Karpas-422 (cell line): ENCODE measurements around the gene RAI1. TPM values are rescaled to one million over a fixed set of nuclear protein-coding genes. Genes with fewer than 3 reads are reported as not detected.
A peak's percentile ranks its signal among the peaks of the same experiment; 100 is the strongest.

Experiments used
- DNase-seq: peaks from one replicate; pipeline ENCODE4 v3.0.0-alpha.2; 2015
- H2AFZ ChIP-seq: fragments of 200-600 bp; sonication (generic); 2 replicates; pipeline ENCODE4 v1.6.1; 2014; ENCODE audit warnings: antibody characterized with exemption, low read length, mixed read lengths
- H3K27ac ChIP-seq: fragments of 200-600 bp; sonication (generic); 2 replicates; pipeline ENCODE4 v1.5.1; 2014; ENCODE audit warnings: mild to moderate bottlenecking, low read length, moderate library complexity
- H3K27me3 ChIP-seq: fragments of 200-600 bp; sonication (generic); 2 replicates; pipeline ENCODE4 v1.6.1; 2014; ENCODE audit warnings: low read length, mixed read lengths
- H3K36me3 ChIP-seq: fragments of 200-600 bp; sonication (generic); 2 replicates; pipeline ENCODE4 v1.6.1; 2014; ENCODE audit warnings: low read length, mixed read lengths; ENCODE audit not compliant: insufficient read depth
- H3K4me1 ChIP-seq: fragments of 200-600 bp; sonication (generic); 2 replicates; pipeline ENCODE4 v1.6.1; 2014; ENCODE audit warnings: mild to moderate bottlenecking, low read length, mixed read lengths
- H3K4me2 ChIP-seq: fragments of 200-600 bp; sonication (generic); 2 replicates; pipeline ENCODE4 v1.6.1; 2014; ENCODE audit warnings: low read length, low read depth, mild to moderate bottlenecking; ENCODE audit not compliant: poor library complexity, severe bottlenecking
- H3K4me3 ChIP-seq: fragments of 200-600 bp; sonication (generic); 2 replicates; pipeline ENCODE4 v1.5.1; 2014; ENCODE audit warnings: mild to moderate bottlenecking, antibody characterized with exemption, low read length, mixed read lengths
- H3K79me2 ChIP-seq: fragments of 200-600 bp; sonication (generic); 2 replicates; pipeline ENCODE4 v1.6.1; 2014; ENCODE audit warnings: mild to moderate bottlenecking, low read length, mixed read lengths
- H3K9ac ChIP-seq: fragments of 200-600 bp; sonication (generic); 2 replicates; pipeline ENCODE4 v1.6.0; 2014; ENCODE audit warnings: low read length
- H3K9me2 ChIP-seq: fragments of 200-600 bp; sonication (generic), shearing (Covaris generic); replicated peaks from 2 replicates; pipeline ENCODE4 v1.6.0; 2014; ENCODE audit warnings: mild to moderate bottlenecking, low read length, moderate library complexity; ENCODE audit not compliant: insufficient read depth
- H3K9me3 ChIP-seq: fragments of 300-700, 200-600 bp; sonication (generic); 2 replicates; pipeline ENCODE4 v1.6.1; 2014; ENCODE audit warnings: low read length, mixed read lengths
- H4K20me1 ChIP-seq: fragments of 200-600 bp; sonication (generic); 2 replicates; pipeline ENCODE4 v1.6.1; 2014; ENCODE audit warnings: mild to moderate bottlenecking, antibody characterized with exemption, low read length, low read depth; ENCODE audit not compliant: insufficient read depth
- total RNA-seq: library from RNA; depleted of rRNA; stranded (reverse); fragments of >200 nt; shearing (Covaris generic); gene quantifications from 2 replicates; pipeline ENCODE4 v1.2.3, GENCODE V29; 2014; ENCODE audit warnings: low replicate concordance

Gene RAI1
- total RNA-seq, 1 experiment from 2014 or later: 18.2 TPM

DNA sequence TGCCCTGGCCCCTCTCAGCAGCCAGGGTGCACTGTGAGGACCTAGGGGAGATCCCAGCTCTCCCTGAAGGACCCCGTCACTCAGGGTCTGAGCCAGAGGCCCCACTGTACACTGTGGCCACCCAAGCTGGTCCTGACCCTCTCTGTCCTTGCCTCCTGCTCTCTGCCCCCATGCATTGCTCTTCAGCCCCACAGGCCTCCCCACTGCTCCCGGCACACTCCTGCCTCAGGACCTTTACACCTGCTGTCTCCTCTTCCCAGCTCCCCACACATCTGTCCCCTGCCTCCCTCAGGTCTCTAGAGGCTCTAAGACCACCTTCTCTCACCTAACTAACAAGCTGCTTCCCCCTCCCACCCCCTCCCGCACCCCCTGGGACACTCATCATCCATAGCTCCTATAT is 12.9 kb upstream of the RAI1 start:
- no peaks in the 10 kb centered on the region for H3K9me3 ChIP-seq
- peaks cover 15% of the 10 kb centered on the region for H3K4me1 ChIP-seq
- H3K9me2 ChIP-seq: no peaks in the 10 kb centered on the region
- no peak overlapping the region for H3K9ac ChIP-seq
- no peaks in the 10 kb centered on the region for H3K36me3 ChIP-seq
- no peaks in the 10 kb centered on the region for H3K27me3 ChIP-seq
- H3K4me2 ChIP-seq: no peak overlapping the region
- H3K79me2 ChIP-seq: no peaks in the 10 kb centered on the region
- no peak overlapping the region for H2AFZ ChIP-seq
- DNase-seq: no peak
- H3K27ac ChIP-seq: no peak overlapping the region
- no peaks in the 10 kb centered on the region for H4K20me1 ChIP-seq
- no peak overlapping the region for H3K4me3 ChIP-seq

- Histone ChIP-seq H3K4me2 (no peak overlapping the region), H3K9ac (no peak overlapping the region), H3K4me3 (no peak overlapping the region), H3K27me3 (no peaks in the 10 kb centered on the region), H3K36me3 (no peaks in the 10 kb centered on the region), H3K79me2 (no peaks in the 10 kb centered on the region), H4K20me1 (no peaks in the 10 kb centered on the region), H3K27ac (no peak overlapping the region), H3K9me2 (no peaks in the 10 kb centered on the region), H2AFZ (no peak overlapping the region), H3K9me3 (no peaks in the 10 kb centered on the region), H3K4me1 (peaks cover 11% of the 10 kb centered on the region)
- no peak for DNase-seq
These were observed 12.3 kb upstream of the RAI1 start for GRCh38 chr17:17668775-17669579.

- no peaks in the 10 kb centered on the region for H4K20me1 ChIP-seq
- H3K4me2 ChIP-seq: no peak overlapping the region
- no peak overlapping the region for H2AFZ ChIP-seq
- H3K27me3 ChIP-seq: no peaks in the 10 kb centered on the region
- H3K9ac ChIP-seq: no peak overlapping the region
- no peak overlapping the region for H3K4me3 ChIP-seq
- no peak for DNase-seq
- no peak overlapping the region for H3K27ac ChIP-seq
- no peaks in the 10 kb centered on the region for H3K79me2 ChIP-seq
- H3K36me3 ChIP-seq: no peaks in the 10 kb centered on the region
- H3K9me3 ChIP-seq: no peaks in the 10 kb centered on the region
- H3K4me1 ChIP-seq: peaks cover 11% of the 10 kb centered on the region
- no peaks in the 10 kb centered on the region for H3K9me2 ChIP-seq
These were observed 11.6 kb upstream of the RAI1 start for GRCh38 chr17:17669580-17670235.

DNA sequence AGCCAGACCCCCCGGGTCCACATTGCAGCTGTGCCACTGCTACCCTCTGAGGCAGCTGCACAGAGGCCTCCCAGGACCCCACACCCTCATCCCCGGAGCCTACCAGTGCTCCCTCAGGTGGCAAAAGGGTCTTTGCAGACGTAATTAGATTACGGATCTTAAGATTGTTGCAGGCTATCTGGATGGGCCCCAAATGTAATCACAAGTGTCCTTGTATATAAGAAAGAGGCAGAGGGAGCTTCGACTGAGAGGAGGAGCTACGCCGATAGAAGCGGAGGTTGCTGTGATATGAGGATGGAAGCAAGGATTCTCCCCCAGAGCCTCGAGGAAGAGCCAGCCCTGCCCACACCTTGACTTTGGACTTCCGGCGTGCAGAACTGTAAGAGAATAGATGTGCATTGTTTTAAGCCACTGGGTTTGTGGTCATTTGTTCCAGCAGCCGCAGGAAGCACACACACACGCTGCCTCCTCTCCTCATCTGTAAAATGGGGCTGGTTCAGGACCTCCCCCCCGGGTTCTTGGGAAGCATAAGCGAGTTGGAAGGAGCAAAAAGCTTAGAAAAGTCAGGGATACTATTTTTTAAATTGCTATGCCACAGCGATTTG is 10.5 kb upstream of the RAI1 start:
- no peaks in the 10 kb centered on the region for H3K27me3 ChIP-seq
- H2AFZ ChIP-seq: no peak overlapping the region
- H3K36me3 ChIP-seq: no peaks in the 10 kb centered on the region
- no peak overlapping the region for H3K27ac ChIP-seq
- H3K4me3 ChIP-seq: no peak overlapping the region
- H3K9me3 ChIP-seq: no peaks in the 10 kb centered on the region
- H3K79me2 ChIP-seq: no peaks in the 10 kb centered on the region
- no peaks in the 10 kb centered on the region for H3K9me2 ChIP-seq
- no peak overlapping the region for H3K9ac ChIP-seq
- H4K20me1 ChIP-seq: no peaks in the 10 kb centered on the region
- H3K4me2 ChIP-seq: no peak overlapping the region
- DNase-seq: no peak
- peaks cover 11% of the 10 kb centered on the region for H3K4me1 ChIP-seq

DNA sequence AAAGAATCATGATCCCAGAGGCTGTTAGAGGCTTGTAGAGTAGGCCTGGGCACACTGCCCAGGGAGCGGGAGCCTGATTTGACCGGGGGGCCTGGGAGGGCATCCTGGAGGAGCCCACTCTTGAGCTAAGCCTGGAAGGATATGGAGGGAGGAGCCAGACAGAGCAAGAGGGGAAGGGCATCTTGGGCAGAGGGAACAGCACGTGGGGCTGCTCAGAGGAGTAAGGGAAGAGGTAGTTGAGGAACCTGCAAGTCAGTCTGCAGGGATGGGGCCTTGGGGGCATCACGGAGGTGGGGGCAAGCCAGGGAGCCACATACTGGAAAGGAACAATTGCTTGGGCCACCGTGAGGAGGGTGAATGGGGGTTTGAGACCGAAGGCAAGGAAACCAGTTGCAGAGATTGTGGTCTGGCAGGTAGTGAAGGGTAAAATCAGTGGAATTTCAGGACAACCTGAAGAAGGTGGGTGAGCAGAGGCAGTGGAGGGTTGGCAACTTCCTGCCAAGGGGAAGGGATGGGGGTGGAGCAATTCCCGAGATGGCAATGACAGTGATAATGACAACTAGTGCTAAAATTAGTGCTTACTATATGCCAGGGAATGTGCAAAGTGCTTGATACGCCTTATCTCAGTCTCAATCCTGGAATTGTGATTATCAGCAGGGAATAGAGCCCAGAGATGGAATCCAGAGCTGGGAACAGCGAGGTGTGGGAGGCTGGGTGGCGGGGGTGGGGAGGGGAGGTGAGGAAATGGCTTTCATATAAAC is 9.7 kb upstream of the RAI1 start:
- peaks cover 17% of the 10 kb centered on the region for H3K4me1 ChIP-seq
- no peaks in the 10 kb centered on the region for H3K9me2 ChIP-seq
- H3K27ac ChIP-seq: no peak overlapping the region
- H3K4me3 ChIP-seq: no peak overlapping the region
- no peak overlapping the region for H3K9ac ChIP-seq
- no peaks in the 10 kb centered on the region for H4K20me1 ChIP-seq
- H3K79me2 ChIP-seq: no peaks in the 10 kb centered on the region
- H3K4me2 ChIP-seq: no peak overlapping the region
- no peak for DNase-seq
- H3K27me3 ChIP-seq: no peaks in the 10 kb centered on the region
- H3K36me3 ChIP-seq: no peaks in the 10 kb centered on the region
- H2AFZ ChIP-seq: no peak overlapping the region
- H3K9me3 ChIP-seq: no peaks in the 10 kb centered on the region

DNA sequence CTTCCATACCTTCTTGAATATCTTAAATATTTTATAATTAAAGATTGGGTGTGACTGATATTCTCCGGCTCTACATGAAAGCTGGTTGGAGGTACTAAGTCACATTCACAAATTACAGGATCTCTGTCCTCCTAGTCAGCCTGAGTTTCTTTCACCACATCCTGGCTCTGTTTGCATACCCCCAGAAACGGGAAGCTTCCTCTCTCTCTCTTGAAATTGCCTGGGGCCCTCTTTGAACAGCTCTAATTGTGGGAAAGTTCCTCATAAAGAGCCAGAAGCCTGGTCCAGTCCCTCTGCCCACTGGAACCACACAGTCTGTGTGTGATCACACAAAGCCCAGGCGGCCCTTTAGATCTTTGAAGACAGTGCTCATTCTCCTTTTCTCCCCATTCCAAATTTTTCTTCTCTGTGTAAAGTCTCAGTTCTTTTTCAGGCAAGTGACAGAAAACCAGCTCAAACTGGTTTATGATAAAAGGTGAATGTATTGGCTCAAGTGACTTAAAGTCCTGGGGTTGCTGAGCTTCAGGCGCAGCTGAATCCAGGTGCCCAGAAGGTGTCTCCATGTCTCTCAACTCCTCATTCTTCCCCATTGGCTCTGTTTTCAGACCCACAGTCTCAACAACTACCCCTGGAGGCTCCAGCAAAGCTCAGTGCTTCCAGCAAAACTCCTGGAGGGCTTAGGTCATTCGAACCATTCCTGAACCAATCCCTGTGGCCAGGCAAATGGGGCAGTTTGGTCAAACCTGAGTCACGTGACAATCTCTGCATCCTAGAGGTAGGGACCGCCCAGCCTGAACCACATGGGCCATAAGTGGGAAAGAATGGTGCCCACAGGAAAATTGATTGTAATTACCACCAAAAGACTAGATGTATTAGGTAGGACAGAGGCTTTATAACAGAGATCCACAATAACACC is 8.5 kb upstream of the RAI1 start:
- Histone ChIP-seq H3K79me2 (no peaks in the 10 kb centered on the region), H3K9me2 (no peaks in the 10 kb centered on the region), H3K4me1 (peaks cover 18% of the 10 kb centered on the region), H2AFZ (no peak overlapping the region), H3K4me2 (peak overlapping the region; percentile 32), H3K27me3 (no peaks in the 10 kb centered on the region), H3K4me3 (no peak overlapping the region), H3K9me3 (no peaks in the 10 kb centered on the region), H3K36me3 (no peaks in the 10 kb centered on the region), H3K27ac (no peak overlapping the region), H4K20me1 (no peaks in the 10 kb centered on the region), H3K9ac (no peak overlapping the region)
- peak; percentile 66 for DNase-seq

DNA sequence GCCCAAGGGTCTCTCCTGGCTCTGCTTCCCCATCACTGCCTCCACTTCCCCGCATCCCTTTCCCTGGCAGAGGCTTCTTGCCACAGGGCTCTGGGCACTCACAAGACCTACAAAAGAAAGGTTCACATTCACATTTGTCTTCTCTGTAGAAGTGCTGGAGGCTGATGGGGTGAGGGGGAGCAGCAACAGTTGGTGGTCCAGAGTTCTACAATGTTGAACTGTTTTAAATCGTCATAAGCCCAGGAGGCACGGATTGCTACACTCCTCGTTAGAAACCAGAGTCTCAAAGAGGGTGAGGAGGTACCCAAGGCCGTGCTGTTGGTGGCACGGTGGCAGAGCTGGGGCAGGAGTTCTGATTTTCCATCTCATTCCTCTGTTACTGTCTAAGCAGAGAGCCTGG is 5.8 kb upstream of the RAI1 start:
- Histone ChIP-seq H3K27ac (no peak overlapping the region), H4K20me1 (no peaks in the 10 kb centered on the region), H3K4me2 (no peak overlapping the region), H3K9me3 (no peaks in the 10 kb centered on the region), H2AFZ (no peak overlapping the region), H3K79me2 (no peaks in the 10 kb centered on the region), H3K9me2 (no peaks in the 10 kb centered on the region), H3K36me3 (no peaks in the 10 kb centered on the region), H3K27me3 (no peaks in the 10 kb centered on the region), H3K4me3 (no peak overlapping the region), H3K9ac (no peak overlapping the region), H3K4me1 (peaks cover 19% of the 10 kb centered on the region)
- no peak for DNase-seq
